Spleen (tissue), 7 donors: Measurements from ENCODE around the gene PDILT.

Source experiments
- CTCF ChIP-seq, 11 experiments: fragments of 200-600 bp in 7 of 11; fragments of 450-650 bp in 4 of 11; sonication (generic) in 4 of 11; IDR thresholded peaks in 8 of 11; conservative IDR thresholded peaks in 3 of 11; 1 replicate in 7 of 11; 2 replicates in 4 of 11; pipeline versions ENCODE4 v1.4.0 to v1.8.0; 2016 to 2021; ENCODE audit warnings: antibody characterized with exemption in 11 of 11, inconsistent platforms in 4 of 11, mild to moderate bottlenecking in 1 of 11
- POLR2A ChIP-seq, 3 donors: fragments of 450-650 bp; IDR thresholded peaks; one replicate each; pipeline ENCODE4 v1.5.1; 2017; ENCODE audit warnings: antibody characterized with exemption in 3 of 3, mild to moderate bottlenecking in 1 of 3
- POLR2AphosphoS5 ChIP-seq, 3 donors: sonication (generic); formaldehyde crosslinking; IDR thresholded peaks; one replicate each; pipeline ENCODE4 v1.5.1; 2017; ENCODE audit warnings: antibody characterized with exemption in 3 of 3
- donor health status: DM: no; HTN: no; CAD: no; lungs with moderate emphysema.
- donor health status: DM: no; HTN: no; CAD: no.
- donor health status: DM: no; HTN: no; CAD: no.

GRCh38 chr16:20382202-20382948 is 22.2 kb downstream of the PDILT start:
- TF ChIP-seq CTCF (IDR thresholded peaks at IDR 0.05 in 8 of 11, conservative IDR thresholded peaks at IDR 0.05 in 3 of 11) (no peak), POLR2AphosphoS5 (IDR thresholded peaks at IDR 0.05) (no peak), POLR2A (IDR thresholded peaks at IDR 0.05) (no peak)
